GM18861 (cell line): Measurements from ENCODE around the gene FLT3.
"Not testable (repeated sequence)": the region's sequence is repeated elsewhere in the genome, so short reads cannot be mapped to it uniquely, and the experiment has no call there.

Experiments
- ATAC-seq: cut with Tn5 transposase; IDR thresholded peaks from one replicate; pipeline ENCODE4 v1.9.1; 2021; ENCODE audit not compliant: unreplicated experiment

FLT3 gene

DNA sequence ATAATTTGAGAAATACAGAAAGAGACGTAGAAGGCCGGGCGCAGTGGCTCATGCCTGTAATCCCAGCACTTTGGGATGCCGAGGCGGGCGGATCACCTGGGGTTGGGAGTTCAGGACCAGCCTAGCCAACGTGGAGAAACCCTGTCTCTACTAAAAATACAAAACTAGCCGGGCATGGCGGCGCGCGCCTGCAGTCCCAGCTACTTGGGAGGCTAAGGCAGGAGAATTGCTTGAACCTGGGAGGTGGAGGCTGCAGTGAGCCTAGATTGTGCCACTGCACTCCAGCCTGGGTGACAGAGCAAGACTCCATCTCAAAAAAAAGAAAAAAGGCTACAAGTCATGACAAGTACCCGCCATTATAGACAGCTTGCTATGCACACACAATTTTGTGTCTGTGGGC is 95.4 kb downstream of the FLT3 start:
- ATAC-seq: not testable (repeated sequence)

DNA sequence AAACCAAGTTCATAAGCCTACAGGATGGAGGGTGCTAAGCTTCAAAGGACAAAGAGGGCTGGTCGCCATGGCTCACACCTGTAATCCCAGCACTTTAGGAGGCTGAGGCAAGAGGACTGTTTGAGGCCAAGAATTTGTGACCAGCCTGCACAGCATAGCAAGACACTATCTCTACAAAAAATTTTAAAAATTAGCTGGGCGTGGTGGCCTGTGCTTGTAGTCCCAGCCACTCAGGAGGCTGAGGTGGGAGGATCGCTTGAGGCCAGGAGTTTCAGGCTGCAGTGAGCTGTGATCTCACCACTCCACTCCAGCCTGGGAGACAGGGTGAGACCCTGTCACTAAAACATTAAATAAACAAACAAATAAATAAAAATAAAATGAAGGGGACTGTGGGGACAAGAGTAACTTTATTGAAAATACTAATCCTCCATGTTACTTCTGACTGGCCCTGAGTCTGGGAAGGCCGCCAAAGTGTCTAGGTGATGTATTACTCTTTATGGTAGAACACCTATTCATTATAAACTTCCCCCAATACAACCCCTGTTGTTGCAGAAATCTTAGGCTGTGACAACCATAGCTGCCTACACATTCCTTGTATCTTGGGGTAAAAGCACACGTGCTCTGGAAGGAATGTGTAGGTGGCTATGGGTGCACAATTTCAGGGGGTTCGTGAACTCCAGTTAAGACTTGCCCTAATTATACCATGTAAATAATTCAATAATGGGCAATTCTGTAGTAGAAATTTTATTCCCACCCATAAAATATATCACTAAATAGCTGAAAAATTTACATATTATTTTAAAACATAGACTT is 97.3 kb downstream of the FLT3 start:
- ATAC-seq: no peak

DNA sequence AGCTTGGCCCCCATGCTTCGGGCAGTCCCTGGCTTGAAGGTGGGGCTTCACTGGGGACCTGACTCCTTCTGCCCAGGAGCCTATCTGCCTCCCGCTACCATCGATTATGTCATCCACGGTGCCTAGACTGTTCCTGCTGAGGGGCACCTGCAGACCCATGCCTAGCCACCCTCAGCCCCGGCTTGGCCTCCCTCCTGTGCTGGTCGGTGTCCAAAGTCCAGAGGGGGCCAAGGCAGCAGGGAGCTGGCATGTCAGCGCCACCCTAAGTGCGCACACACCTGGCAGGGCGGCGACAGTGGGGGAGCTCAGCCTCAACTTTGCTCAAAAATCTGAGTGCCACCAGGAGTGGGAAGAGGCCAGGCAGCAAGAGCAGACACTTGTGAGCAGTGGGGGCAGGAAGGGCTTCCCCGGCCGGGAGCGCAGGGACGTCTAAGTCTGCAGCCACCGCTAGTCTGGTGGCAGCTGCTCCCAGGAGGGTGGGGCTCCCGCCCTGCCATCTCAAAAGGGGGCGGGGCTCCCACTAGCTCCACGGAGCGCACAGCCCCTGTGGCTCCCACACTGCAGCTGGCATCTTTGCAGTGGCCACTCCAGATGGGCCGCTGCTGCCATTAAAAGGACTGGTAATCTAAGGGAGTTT is 98.4 kb downstream of the FLT3 start:
- no peak for ATAC-seq

DNA sequence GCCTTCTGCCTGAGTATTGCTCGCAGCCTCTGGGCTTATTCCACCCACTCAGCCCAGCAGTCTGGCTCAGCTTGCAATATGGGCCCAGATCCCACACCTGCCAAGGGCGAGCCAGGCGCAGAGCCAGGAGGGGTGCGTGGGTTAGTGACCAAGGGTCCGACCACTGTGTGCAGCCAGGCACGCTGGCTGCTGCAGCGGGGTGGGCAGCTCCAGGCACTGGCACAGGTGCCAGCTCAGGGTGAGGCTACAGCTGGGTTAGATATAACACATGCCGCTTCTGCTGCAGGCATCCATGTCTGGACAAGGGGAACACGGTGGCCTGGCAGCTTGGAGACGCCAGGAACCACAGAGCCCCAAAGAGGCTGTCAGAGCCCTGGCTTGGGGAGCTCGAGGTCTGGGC is 99.3 kb downstream of the FLT3 start:
- ATAC-seq: no peak

DNA sequence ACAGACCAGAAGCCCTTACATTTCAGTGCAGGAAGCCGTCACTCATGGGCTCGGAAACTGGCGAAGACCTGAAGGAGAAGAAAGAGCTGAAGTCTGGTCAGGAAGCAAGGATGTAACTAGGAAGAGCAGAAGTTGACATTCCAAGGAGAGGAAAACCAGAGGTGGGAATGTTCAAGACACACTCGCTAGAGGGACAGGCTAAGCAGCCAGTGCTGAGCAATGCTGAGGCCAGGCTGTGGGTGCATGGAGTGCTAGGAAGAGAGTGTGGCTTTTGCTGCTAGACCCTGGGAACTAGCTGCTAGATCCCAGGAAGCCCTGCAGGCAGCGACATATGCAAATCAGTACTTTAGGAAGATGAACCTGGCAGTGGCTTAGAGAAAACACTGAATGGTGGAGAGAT is 99.8 kb downstream of the FLT3 start:
- ATAC-seq: no peak

DNA sequence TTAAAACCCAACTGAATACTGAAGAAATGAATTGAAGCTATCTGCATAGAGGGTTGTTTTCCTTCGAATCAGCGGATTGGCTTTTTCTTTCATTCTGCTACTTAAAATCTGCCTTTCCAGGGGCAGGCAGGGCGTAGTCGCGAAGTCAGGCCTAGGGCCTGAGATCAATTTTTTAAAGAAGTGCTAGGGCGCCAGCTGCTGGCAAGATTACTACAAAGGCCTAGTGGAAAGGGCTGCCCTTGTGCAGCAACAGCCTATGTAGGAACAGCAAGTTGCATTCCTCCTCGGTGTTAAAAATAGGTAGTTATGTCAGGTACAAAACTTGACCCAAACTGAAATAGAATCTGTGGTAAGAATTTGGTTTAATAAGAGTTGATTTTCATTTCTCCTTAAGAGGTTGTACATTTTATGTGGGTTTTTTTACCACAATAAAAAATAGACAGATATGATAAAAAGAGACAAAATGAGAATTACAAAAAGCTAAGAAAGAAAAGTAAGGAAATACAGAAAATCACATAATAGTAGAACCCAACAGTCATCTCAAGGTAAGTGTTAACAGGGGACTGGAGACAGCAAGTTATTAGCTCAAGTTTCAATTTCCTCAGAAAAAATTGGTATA is 102.4 kb downstream of the FLT3 start:
- no peak for ATAC-seq

DNA sequence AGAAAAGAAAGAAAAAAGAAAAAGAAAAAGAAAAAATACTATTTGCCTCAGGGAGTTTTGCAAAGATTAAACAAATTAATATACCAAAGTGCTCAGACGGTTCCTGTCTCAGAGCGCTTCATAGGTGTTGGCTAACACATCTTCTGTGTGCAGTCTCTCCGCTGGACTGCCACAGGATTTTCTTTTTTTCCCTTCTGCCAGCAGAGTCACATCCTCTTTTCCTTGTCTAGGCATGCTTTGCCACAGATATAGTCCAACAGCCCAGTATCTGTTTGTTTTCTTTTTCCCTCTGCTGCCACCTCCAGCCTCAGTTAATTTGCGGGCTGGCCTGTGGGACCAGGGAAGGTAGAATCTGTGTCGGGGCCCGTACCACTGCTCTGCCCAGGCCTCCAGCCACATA is 108.5 kb downstream of the FLT3 start:
- no peak for ATAC-seq

DNA sequence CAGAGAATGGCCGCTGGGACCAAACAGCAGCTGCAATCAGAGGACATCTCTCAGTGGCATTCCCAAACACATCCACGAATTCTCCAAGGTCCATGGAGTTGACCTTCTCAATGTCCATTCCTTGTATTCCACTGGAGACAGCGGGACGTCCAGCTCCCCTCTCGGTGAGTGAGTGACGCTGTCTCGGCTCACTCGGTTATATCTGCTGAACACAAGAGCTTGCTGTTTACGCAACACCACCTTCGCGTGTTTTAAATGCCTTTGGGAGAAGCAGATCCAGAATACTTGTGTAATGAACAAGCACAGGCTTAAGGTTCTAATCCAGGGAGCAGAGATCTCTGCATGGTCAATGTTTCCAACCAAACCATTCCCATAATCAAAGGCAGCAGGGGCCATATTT is 111.9 kb downstream of the FLT3 start, which contains the start of gene URAD:
URAD (minus strand) TSS at position 174 of the 400 bp plus-strand sequence; CDS start at position 118, 56 bp downstream.
- ATAC-seq: no peak

DNA sequence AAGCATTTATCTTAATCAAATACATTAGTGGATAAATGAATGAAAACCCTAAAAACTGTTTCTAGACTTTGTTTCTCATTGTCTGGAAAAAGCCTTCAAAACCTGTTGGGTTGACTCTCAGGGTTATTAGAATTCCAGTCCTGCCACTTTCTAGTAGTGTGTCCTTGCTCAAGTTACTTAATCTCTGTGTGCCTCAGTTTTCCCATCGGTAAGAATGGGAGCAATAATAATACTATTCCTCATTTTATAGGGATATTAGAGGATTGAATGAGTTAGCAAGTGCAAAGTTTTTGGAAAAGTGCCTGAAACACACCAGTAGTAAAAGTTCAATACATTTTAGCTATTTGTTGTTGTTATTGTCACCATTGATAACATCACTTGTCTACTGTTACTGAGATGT is 114.8 kb downstream of the FLT3 start:
- no peak for ATAC-seq

DNA sequence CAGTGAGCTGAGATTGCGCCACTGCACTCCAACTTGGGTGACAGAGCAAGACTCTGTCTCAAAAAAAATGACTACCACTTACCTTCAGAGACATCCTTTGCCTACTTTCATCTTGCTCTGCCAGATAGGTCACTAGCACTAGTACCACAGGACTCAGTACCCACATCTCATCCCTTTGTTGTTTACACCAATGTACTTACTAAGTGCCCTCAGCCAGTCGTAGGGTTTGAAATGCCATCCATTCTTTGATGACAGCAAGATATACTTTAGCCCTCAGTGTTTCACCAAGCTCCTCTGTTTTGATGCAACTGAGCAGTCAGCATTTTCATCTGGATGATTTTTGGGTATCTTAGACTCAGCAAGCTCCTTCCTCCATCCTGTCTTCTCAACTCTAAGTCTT is 118.0 kb downstream of the FLT3 start:
- no peak for ATAC-seq

DNA sequence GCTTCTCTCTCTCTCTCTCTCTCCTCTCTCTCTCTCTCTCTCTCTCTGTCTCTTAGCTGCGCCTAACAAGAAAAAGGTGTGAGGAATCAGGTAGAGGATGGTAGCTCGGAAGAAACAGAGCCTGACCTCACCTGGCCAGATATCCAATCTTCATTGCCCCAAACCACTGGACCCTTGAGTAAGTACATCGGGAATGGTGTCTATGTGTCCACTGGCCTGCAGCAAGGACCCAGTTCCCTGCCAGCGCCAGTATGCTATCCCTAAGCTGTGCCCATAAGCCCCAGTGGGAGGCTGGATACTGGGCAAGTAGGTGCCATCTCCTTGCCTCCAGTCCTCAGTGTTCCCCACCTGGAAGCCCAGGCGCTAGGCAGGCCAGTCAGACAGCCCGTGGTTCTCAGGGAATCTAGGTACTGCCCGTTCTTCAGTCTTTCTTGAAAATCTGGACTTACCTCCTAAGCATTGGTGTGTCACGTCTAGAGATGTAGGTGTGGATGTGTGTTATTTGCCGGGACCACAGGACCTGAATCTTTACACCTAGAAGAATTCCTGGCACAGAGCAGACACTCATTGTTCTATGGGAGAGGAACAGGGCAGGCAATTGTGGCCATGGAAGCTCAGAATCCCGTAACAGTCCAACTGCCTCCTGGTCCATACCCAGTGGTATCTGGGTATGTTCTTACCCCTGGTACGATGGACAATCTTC is 119.2 kb downstream of the FLT3 start:
- ATAC-seq: no peak

DNA sequence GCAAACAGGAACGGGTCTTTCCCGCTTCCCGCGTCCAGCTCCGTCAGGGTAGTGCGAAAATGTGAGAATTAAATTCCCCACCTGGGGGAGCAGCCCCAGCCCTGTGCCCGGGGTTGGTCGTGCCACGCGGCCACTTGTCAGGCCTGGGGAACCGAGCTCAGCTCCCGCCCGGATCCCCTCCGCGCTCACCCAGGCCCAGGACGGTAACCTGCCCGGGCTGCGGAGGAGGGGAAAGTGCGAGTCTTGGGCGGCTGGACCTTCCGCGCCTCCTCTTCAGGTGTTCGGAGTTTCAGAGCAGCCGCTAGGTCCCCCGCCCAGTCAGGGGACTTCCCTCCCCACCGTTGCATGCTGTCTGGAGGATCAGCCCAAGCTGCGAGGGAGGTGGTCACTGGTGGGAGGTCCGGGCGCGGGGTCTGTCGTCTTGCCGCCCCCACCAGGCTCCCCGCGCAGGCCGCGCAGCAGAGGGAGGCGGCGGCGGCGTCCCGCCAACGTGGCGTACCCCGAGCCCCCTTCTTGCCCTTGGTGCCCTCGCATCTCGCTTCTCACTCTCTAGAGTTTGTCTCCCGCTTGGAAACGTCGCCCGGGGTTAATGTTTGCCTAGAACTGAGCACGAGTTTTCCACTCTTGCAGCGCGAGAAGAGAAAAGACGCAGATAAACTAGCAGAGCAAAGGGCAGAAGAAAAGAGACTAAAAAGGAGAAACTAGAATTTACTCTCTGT is 119.9 kb downstream of the FLT3 start:
- ATAC-seq: no peak

DNA sequence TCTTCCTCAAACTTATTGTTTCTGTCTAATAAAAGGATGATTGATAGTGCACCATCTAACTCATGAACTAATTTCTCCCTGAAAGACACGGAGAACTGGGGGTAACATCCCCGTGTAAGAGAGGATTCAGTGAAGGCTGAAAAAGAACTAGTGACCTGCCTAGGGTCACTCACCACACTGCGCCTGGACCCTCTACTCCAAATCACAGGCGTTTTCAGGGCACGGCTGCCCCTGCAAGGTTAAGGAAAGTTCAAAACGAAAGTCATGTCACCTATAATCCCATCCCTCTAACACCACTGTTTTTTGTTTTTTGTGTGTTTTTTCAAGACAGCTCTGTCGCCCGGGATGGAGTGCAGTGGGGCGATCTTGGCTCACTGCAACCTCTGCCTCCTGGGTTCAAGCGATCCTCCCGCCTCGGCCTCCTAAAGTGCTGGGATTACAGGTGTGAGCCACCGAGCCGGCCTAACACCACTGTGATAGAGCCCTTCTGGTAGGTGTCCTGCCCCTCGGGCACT is 120.6 kb downstream of the FLT3 start:
- no peak for ATAC-seq

DNA sequence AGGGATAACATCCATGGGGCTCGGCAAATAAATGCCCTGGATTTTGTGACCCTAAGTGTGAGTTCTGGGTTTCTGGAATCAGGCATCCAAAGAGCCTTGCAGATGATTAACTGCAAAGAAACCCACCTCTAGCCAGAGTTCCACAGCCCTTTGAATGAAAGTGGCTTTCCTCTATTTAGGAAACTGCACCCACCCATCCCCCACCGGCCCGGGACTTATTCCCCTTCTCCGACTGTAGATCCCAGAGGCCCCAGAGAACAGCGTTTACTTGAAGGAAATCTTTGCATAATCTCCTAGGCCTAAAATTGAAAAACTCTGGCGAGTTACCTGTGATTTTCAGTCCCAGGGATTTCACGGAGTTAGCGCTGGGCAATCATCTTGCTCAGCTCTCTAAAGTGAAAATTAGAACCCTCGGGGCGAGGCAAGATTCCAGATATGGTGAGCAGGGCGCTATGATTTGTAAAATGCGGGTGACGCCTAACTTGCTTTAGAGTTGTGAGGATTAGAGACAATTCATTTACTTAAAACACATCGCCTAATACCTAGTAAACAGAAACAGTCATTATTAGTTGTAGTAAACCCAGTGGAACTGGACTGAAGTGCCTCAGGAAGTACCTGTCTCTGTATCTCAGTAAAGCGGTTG is 121.3 kb downstream of the FLT3 start:
- ATAC-seq: no peak

DNA sequence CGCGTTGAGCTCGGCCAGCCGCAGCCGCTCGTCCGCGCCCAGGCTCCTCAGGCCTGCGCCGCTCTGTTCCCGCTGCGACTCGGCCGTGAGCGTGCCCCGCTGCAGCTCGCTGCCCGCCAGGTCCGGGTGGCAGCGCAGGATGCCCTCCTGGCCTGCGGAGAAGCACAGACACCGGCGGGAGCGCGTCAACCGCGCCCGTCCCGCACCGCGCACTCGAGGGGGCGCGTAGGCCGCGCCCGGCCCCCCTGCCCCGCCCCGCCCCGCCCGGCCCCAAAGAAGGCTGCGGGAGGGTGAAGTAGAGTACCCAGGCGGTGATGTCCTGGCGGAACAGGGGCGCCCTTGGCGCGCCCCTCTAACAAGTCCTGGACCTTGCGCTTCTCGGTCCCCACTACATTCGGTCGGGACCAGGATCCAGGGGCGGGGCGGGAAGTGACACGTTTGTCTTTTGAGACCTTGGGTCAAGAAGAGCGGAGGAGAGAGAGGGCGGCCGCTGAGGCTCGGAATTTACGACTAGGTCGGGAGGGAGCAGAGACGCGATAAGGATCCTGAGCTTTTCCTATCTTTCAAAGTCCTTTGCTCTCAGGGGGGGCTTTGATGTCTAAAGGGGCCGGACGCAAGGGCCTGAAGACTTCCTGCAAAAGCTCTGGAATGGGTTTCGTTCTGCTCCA is 121.9 kb downstream of the FLT3 start:
- no peak for ATAC-seq

DNA sequence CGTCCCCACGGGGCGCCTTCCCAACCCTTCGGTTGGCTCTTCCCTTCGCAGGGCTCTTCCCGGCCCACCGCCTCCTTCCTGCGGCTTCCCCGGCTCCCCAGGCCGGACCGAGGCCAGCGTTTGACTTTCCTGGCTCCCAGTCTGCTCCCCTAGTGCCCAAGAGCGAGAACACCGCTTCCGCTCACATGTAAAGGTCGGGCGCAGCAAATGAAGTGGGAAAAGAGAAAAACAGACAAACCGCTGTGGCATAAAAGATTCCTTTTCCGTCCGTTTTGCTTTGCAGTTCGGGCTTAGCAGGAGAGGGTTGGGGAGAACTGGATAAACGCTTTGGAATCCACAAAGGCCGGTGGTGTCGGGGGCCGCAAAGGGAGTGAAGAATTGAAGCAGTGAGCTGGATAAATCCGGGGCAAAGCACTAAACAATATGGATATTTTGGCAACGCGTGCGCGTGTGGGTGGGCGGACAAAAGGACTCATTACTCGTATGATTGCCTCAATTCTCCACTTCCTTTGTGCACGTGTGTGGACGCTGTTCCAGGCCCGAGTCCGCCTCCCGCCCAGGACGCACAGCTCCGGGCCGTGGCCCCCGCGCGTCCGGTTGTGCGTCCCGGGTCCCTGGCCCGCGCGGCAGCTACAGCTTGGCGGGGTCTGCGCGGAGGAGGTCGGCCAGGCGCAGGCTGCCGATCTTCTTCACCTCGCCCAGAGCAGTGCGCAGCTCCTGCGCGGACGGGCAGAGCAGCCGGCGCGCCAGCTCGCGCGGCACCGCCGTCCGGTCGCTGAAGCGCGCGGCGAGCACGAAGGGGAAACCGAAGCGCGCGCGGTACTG is 122.7 kb downstream of the FLT3 start:
- ATAC-seq: no peak

DNA sequence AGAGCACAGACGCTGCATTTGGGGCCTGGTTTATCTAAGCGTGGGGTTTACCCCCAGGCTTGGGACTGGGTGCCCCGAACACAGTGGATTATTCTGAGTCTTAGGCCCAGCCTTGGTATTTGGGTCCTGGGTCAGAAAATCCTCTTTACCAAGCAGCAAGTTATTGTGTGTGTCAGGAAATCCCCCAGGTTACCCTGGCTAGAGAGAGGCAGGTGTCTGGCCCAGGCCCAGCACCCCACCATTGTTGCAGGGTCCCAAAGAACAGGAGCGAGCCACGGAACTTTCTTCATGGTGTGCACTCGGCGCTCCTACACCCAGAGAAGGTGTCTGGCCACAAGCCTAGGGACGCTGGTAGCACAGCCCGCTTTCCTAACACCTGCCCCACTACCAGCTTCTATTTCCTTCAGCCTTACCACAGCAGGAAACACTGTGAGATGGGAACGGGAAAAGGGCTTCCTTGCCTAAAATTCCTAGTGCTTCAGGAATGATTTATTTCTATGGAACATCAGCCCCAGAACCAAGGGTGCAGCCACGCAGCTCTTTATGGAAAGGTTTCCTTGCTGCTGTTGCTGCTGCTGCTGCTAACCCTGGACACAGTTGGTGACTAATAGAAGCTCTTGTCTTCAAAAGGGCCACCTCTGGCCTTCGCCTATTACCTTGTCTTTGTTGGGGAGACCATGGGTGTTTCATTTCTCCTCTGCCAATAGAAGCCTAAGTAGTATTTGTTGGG is 123.8 kb downstream of the FLT3 start:
- no peak for ATAC-seq
